HG03342 (cell line): ENCODE data around the gene BNC2.
"Not testable (repeated sequence)": the region's sequence is repeated elsewhere in the genome, so short reads cannot be mapped to it uniquely, and the experiment has no call there.

Source experiments
- ATAC-seq: cut with Tn5 transposase; IDR thresholded peaks from one replicate; pipeline ENCODE4 v1.9.1; 2021; ENCODE audit warnings: mild to moderate bottlenecking, moderate library complexity; ENCODE audit not compliant: unreplicated experiment

BNC2 gene

DNA sequence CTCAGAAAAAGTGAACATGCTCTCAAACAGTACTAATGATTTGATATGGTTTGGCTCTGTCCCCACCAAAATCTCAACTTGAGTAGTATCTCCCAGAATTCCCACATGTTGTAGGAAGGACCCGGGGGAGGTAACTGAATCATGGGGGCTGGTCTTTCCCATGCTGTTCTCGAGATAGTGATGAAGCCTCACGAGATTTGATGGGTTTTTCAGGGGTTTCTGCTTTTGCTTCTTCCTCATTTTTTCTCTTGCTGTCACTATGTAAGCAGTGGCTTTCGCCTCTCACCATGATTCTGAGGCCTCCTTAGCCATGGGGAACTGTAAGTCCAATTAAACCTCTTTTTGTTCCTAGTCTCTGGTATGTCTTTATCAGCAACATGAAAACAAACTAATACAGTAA, 401.3 kb downstream of the BNC2 start:
- no peak for ATAC-seq

DNA sequence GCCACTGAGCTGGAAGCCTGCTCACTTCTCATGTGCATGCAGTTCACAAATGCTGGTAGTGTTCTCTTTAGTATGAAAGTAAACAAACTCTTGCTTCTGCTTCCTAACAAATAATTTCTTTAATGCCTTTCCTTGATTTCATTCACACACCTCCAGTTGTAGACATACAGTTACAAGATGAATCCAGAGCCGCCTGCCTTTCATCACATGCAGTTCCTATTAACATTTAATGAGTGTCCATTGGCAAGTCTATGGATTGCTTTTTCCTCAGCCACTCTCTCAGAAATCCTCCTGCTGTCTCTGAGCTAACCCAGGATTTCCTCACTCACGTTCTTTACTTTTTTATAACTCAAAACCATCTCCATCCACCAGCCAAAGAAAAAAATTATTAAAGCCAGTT, 408.6 kb downstream of the BNC2 start:
- no peak for ATAC-seq

DNA sequence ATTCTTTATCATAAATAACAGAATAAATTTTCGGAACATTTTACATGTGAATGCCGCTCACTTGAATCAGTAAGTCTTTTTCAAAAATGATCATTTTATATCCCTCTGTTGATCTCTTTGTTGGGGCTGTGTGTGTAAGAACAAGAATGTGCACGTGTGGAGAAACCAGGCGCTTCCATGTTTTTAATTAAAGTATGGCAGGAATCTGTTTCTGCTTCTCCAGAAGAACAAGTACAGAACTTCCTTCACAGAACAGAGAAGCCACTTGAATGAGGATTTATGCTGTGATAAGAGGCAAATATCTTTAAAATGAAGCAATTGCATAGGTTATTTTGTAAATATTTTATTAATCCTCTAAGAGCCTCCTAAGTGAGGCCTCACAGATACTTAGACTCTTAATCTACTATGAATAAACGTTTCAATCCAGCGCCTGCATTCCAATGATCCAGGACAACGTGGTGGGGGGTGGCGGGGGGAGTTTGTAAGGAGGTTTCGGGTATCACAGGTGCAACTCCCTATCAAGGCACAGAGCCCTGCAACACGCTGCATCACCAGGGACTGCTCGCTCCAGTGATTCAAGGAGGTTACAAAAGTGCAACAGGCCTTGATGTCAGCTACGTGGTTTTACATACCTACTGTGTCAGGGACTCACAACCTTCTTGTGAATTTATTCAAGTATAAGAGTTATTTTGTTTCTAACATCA, 409.2 kb downstream of the BNC2 start:
- ATAC-seq = no peak

DNA sequence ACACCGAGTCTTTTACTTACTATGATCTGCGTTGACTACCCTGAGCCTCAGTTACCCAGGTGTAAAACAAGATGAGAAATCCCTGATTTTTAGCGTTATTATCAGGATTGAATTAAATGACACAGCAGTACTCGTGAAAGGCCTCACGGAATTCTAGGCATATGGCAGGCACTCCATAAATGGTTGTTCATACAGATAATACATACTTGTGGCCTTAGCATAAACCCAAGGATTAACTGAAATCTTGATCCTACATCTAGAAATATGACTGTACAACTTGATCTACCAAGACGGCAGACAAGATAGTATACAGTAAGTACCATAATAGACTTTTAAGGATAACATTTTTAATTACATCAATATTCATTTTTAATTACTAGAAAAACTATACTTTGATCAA, 409.8 kb downstream of the BNC2 start:
- no peak for ATAC-seq

DNA sequence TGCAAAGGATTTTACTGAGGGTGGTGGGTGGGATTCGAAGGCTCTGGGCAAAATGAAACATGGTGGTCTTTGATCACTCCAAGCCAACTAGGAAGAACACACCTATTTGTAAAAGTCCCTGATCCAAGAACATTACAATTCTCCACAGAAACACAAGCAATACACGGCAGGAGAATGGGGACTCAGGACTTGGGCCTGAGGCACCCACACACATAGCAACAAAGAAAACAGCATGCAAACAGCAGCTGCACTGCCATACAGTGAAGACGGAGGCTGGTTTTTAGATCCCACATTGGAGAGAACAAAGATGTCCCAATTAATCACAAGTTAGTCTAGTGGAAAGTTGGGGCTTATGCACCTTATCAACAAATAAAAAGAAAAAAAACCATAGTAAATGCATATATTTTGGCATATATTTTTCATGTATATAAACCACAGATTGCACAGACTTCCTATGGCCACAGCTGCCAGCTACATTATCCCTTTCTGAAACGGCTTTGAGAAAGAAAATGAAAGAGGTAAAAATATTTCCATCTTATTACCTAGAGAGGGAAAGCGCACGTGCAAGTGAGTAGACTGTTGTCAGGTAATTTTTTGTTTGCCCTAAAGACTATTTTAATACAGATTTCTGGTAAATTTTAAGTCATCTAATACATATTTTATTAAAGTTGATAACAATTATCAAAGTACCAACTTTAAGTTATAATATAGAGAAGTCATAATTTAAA, 410.9 kb downstream of the BNC2 start:
- ATAC-seq = no peak

GRCh38 chr9:16458696-16459420, 411.6 kb downstream of the BNC2 start:
- ATAC-seq = no peak

- no peak for ATAC-seq
Observed at GRCh38 chr9:16455842-16456241, 414.6 kb downstream of the BNC2 start.

- no peak for ATAC-seq
Observed at GRCh38 chr9:16453390-16453789, 417.1 kb downstream of the BNC2 start.

DNA sequence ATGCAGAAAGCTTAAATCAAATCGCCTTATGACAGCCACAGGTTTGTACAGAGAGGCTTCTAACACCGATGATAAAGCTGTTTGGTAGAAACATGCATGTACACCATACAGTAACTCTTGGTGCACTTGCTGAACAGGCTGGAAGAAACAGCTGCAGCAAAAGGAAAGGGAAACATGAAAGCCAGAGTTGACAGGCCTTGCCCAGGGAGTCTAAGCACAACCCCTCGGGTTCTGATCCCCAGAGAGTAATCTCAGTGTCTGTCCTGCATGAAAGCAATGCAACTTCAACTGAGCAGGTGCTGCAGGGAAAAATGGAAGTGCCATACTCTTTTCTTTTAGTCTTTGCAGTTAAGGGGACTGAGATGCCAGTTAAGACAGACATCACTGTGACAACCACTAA, 419.9 kb downstream of the BNC2 start:
- no peak for ATAC-seq

GRCh38 chr9:16450043-16450442, 420.4 kb downstream of the BNC2 start:
- no peak for ATAC-seq

DNA sequence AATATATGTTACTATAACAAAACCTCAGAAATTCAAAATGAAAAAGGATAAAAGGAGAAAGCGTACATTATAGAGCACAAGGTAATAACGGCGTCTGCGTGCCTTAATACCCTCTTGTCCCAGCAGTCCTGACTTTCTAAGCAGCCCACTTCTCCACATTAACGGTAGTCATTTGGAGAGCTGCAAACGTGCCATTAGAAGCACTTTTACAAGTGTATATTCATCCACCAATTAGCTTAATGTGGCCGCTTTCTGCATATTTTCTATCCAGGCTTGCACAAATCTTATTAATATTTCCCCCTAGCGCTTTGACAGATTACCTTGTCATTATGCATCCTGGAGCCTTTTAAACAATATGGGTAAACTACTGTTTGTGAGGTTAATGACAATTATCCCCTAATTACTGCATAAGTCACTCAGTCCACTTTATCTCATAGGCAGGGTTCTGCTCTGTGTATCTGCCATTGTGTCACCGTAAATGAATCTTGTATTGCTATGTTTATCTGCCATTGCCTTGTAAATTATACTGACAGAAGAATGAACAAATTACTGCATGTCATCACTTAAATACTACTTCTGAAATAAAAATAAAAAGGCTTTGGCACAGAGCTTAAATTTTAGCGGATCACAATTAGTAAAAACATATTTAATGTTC, 421.3 kb downstream of the BNC2 start:
- no peak for ATAC-seq

GRCh38 chr9:16447946-16448345, 422.5 kb downstream of the BNC2 start:
- no peak for ATAC-seq

DNA sequence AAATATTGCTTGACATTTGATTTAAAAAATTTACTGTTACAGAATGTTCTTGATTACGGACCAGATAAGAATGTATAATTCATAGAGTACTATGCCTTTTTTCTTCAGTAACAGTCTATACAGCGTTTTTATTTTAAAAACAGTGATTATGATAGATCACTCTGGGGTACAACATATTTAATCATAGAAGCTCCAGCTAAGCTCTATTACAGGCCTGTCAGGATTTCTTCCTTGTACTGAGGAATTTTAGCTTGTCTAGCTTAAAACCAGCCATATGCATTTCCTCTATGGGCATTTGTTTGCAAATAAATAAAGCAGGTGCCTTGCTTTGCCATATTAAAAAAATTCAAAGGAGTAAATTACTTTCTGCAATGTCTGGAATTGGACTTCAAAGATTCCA, 423.8 kb downstream of the BNC2 start:
- no peak for ATAC-seq

DNA sequence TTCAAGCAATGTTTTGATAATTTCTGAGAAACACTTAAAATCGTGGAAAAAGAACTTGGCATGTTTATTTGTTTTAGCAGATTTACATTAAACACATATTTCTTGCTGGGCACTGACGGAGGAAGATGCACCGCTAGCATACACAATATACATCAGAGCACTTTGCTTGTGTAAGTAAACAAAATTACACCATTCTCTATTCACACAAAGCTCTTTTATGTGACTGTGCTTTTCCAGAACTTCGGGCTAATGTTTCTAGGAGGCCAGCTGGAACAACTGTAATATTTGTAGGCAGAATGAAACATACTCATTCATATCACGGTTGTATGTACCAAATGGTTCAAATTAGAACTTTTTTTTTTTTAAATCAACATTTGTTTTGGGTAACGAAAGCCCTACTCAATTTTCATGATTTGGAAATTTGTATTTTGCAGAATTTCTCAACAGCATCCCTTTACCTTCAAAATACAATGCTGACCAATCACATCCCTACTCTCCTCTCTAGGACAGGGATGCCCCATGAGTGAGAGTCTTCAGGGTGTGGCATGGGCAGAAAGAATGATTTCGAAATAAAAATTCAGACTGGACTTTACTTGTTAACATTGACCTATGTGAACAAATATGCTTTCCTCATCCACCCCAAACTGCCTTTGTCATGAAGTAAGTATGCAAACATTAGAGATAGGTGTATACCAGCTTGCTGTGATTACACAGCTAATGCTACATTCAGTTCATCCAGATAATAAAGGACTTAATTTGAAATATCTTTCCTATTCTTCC, 425.1 kb downstream of the BNC2 start:
- no peak for ATAC-seq

DNA sequence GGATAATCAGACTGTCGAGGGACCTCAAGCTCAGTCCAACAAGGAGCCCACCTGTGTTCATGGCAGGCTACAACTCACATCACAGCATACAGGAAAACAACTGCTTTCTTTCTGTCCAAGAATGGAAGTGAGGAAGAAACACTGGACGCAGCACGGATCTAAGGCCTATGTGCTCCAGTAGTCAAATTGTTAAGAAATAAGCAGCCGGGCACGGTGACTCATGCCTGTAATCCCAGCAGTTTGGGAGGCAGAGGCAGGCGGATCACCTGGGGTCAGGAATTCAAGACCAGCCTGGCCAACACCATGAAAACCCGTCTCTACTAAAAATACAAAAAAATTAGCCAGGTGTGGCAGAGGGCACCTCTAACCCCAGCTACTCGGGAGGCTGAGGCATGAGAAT, 427.8 kb downstream of the BNC2 start:
- ATAC-seq = no peak

DNA sequence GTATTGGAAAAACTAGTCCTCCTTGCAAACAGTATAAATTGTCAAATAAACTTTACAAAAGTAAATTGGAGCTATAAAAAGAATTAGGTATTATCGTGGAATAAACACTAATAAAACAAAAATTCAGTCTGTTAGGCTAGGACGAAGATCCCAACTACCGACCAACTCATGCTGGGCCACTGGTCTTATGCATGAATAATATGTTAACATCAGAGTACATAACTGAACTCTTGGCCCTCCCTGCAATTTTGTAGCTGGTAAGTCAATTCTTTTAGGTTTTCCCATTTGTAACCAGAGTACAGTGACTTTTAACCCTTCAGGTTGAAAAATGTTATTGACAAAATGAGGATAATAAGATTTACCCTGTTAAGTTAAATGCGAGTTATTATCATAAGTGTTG, 428.7 kb downstream of the BNC2 start:
- ATAC-seq = no peak

DNA sequence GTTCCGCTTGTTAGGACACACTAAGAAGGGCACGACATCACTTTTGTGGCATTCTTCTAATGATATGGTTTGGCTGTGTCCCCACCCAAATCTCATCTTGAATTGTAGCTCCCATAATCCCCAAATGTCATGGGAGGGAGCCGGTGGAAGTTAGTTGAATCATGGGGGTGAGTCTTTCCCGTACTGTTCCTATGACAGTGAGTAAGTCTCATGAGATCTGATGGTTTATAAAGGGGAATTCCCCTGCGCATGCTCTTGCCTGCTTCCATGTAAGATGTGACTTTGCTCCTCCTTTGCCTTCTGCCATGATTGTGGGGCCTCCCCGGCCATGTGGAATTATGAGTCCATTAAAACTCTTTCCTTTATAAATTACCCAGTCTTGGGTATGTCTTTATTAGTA, 431.6 kb downstream of the BNC2 start:
- not testable (repeated sequence) for ATAC-seq

- ATAC-seq = no peak
Observed at GRCh38 chr9:16436545-16436944, 433.9 kb downstream of the BNC2 start.

DNA sequence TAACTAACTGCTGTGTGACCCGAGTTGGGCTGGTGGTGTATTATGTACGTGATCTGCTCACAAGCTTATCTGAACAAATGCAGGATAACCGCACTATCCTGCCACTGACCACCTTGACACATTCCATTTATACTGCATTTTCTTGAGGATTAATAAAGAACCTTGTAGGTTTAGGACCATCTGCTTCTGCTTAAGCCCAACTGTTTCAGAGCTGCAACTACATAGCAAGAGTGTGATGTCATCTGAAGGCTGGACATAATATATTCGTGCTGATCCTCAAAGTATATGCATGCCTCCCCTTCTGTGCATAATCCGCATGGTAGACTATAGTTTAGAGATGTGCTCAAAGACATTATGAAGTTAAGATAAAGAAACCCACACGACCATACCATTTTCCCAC, 435.9 kb downstream of the BNC2 start:
- ATAC-seq = no peak

- ATAC-seq = no peak
Observed at GRCh38 chr9:16433494-16433893, 437.0 kb downstream of the BNC2 start.
